Ascending aorta (tissue), 2 donors: Measurements from ENCODE around the gene TBC1D9B. TPM values are rescaled to one million over a fixed set of nuclear protein-coding genes. Genes with fewer than 3 reads are reported as not detected.

ENCODE experiments used
- DNase-seq, 2 donors: peaks; one replicate each; pipeline ENCODE4 v3.0.0-alpha.2; 2019; ENCODE audit warnings: low spot score in 2 of 2
- H3K27ac ChIP-seq, 2 donors: fragments of 200-600 bp; sonication (generic); one replicate each; pipeline ENCODE4 v1.5.1; 2016 to 2017; ENCODE audit warnings: mild to moderate bottlenecking in 1 of 2
- H3K27me3 ChIP-seq: fragments of 200-600 bp; sonication (generic); one replicate; pipeline ENCODE4 v1.5.1; 2017
- H3K36me3 ChIP-seq, 2 donors: fragments of 200-600 bp; sonication (generic); one replicate each; pipeline ENCODE4 v1.5.1; 2016
- H3K4me1 ChIP-seq, 2 donors: fragments of 200-600 bp; sonication (generic); one replicate each; pipeline ENCODE4 v1.5.1; 2016 to 2017; ENCODE audit warnings: mild to moderate bottlenecking in 1 of 2
- H3K4me3 ChIP-seq, 2 donors: fragments of 200-600 bp; sonication (generic); one replicate each; pipeline ENCODE4 v1.5.1; 2016 to 2017; ENCODE audit warnings: mild to moderate bottlenecking in 1 of 2
- H3K9me3 ChIP-seq, 2 donors: fragments of 200-600 bp; sonication (generic); one replicate each; pipeline ENCODE4 v1.5.1; 2016
- intact Hi-C: fragments of 100-400 bp; cut with DNase I; formaldehyde crosslinking; loops from one replicate; pipeline ENCODE4 v1.15.1; 2023
- total RNA-seq: library from RNA; depleted of rRNA; stranded (reverse); fragments of >200 nt; gene quantifications from one replicate; pipeline ENCODE4 v1.1.0, GENCODE V29; 2016
- TF ChIP-seq, protein P1 (sequence below), 3 experiments: fragments of 200-600 bp in 2 of 3; fragments of 450-650 bp in 1 of 3; sonication (generic) in 2 of 3; IDR thresholded peaks; one replicate each; pipeline ENCODE4 v1.5.1; 2016 to 2019; ENCODE audit warnings: antibody characterized with exemption in 3 of 3, mild to moderate bottlenecking in 1 of 3, moderate library complexity in 1 of 3

Gene TBC1D9B
- total RNA-seq, 1 donor from 2014 or later = 220 TPM

DNA sequence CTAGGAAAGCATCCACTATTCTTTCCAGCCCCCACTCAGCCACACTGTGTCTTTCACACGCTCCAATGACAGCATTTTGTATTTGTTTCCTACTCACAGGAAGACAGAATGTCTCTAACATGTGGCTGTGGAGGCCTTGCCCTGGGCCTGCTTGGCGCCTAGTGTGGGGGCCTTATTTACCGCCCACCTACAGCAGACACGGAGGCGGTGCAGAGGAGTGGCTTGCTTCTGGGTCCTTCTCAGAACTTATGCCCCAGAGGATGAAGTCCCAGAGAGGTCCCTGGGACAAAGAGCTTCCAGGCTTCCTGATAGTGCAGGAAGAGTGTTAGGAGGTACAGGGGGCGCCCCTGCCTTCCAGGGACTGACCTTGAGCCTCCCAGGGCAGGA lies 40.6 kb downstream of the TBC1D9B start:
- no peak for DNase-seq
- no peak overlapping the region for H3K27ac ChIP-seq

DNA sequence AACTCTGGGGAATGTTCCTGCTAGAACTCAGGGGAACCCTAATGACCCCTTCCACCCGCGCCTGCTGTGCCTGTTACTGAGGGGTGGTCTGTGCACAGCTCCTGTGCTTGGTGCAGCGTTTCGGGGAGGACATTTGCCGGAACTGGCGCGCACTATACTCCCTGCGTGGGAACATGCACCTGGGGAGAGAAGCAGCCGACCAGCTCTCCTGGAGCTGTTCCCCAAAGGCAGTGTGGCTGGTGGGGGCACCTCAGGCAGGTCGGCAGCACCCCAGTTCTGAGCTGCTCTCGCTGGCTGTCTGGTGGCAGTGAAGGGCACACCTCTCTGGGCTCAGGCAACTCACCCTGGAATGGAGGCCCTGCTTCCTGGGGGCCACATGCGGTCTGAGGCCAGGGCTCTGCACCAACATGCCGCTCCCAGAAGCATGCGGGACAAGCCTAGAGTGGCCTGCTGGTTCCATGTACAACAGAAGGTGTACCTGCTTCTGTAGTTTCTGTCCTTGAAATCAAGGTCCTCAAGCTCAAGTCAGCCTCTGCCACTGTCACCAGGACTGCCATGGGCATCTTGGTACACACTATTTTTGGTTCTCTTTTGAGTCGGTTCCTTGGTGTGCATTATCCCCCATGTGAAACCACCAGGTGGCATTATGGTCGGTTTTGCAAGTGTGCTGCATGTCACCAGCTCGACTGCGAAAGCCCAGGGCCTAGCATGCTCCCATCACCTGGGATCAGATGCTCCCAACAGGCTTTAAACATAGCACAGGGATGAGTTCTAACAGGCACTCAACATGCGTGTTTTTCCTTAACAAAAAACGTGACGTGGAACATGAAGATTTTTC lies 41.2 kb downstream of the TBC1D9B start:
- Histone ChIP-seq H3K27me3 (no peaks in the 10 kb centered on the region), H3K9me3 (no peaks in the 10 kb centered on the region), H3K4me3 (no peak overlapping the region), H3K27ac (no peak overlapping the region), H3K4me1 (no peaks in the 10 kb centered on the region), H3K36me3 (peaks cover 72 to 91% of the 10 kb centered on the region in 2 donors)
- DNase-seq = no peak
- TF ChIP-seq, protein P1, sequence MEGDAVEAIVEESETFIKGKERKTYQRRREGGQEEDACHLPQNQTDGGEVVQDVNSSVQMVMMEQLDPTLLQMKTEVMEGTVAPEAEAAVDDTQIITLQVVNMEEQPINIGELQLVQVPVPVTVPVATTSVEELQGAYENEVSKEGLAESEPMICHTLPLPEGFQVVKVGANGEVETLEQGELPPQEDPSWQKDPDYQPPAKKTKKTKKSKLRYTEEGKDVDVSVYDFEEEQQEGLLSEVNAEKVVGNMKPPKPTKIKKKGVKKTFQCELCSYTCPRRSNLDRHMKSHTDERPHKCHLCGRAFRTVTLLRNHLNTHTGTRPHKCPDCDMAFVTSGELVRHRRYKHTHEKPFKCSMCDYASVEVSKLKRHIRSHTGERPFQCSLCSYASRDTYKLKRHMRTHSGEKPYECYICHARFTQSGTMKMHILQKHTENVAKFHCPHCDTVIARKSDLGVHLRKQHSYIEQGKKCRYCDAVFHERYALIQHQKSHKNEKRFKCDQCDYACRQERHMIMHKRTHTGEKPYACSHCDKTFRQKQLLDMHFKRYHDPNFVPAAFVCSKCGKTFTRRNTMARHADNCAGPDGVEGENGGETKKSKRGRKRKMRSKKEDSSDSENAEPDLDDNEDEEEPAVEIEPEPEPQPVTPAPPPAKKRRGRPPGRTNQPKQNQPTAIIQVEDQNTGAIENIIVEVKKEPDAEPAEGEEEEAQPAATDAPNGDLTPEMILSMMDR (IDR thresholded peaks at IDR 0.05) = no peak
- intact Hi-C loops = no loop called here

More for the DNA sequence above, 40.6 kb downstream of the TBC1D9B start:
- intact Hi-C loops = no loop called here
- Histone ChIP-seq H3K9me3 (no peaks in the 10 kb centered on the region), H3K4me3 (no peak overlapping the region), H3K27me3 (no peaks in the 10 kb centered on the region), H3K36me3 (peaks cover 74 to 92% of the 10 kb centered on the region in 2 donors), H3K4me1 (no peaks in the 10 kb centered on the region)
- TF ChIP-seq, protein P1 (IDR thresholded peaks at IDR 0.05) = no peak

GRCh38 chr5:179865491-179866240 lies 42.0 kb downstream of the TBC1D9B start:
- Histone ChIP-seq H3K27me3 (no peaks in the 10 kb centered on the region), H3K4me1 (no peaks in the 10 kb centered on the region), H3K9me3 (no peaks in the 10 kb centered on the region), H3K27ac (no peak overlapping the region), H3K4me3 (no peak overlapping the region), H3K36me3 (peaks cover 68 to 83% of the 10 kb centered on the region in 2 donors)
- intact Hi-C loops = no loop called here
- TF ChIP-seq, protein P1 (IDR thresholded peaks at IDR 0.05) = no peak
- no peak for DNase-seq

- Histone ChIP-seq H3K4me1 (peaks cover 0 to under 1% of the 10 kb centered on the region in 2 donors), H3K9me3 (no peaks in the 10 kb centered on the region), H3K27me3 (no peaks in the 10 kb centered on the region), H3K27ac (no peak overlapping the region), H3K4me3 (no peak overlapping the region), H3K36me3 (peaks cover 58 to 73% of the 10 kb centered on the region in 2 donors)
- TF ChIP-seq, protein P1 (IDR thresholded peaks at IDR 0.05) = no peak
- no peak for DNase-seq
- intact Hi-C loops = no loop called here
These were observed 43.0 kb downstream of the TBC1D9B start for GRCh38 chr5:179864686-179865085.

DNA sequence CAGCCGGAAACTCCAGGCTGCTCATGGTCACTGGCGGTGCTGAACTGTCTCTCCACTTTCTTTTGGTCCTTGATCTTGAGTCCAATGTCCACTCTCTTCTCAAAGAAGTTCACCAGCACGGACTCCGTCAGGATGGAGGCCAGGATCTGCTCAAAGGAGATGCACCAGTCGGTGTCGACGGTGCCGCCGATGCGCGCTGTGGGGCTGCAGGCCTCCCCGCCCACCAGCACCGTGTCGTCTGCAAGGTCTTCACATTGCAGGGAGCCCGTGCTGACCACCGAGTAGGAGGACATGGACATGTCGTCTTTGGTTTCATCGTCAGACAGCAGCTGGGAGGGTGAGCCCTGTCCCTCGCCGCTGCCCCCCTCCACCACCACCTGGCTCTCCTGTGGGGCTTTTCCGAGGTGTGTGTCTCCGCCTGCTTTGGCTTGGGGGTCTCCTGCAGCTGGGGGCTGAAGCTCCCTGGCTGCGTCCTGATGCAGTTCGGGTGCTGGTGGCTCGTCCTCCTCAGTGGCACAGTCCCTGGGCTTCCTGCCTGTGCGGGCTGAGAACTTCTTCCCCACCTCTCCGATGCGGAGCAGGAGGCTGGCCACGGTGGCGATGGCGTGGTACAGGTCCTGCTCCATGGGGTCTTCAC lies 44.1 kb downstream of the TBC1D9B start:
- Histone ChIP-seq H3K4me3 (no peak overlapping the region), H3K4me1 (peaks cover 0 to 3% of the 10 kb centered on the region in 2 donors), H3K27me3 (no peaks in the 10 kb centered on the region), H3K9me3 (no peaks in the 10 kb centered on the region), H3K36me3 (peaks cover 48 to 62% of the 10 kb centered on the region in 2 donors), H3K27ac (no peak overlapping the region)
- TF ChIP-seq, protein P1 (IDR thresholded peaks at IDR 0.05) = no peak
- intact Hi-C loops = no loop called here
- no peak for DNase-seq
